Spleen (tissue), 11 donors: ENCODE results near the gene APOBEC3B. TPM values are rescaled to one million over a fixed set of nuclear protein-coding genes. Genes with fewer than 3 reads are reported as not detected.

Source experiments
- DNase-seq: peaks from one replicate; pipeline ENCODE4 v3.0.0-alpha.2; 2020
- H3K27ac ChIP-seq, 8 donors: fragments of 200-600 bp; sonication (generic) in 7 of 8; 1 replicate in 4 of 8; 2 replicates in 4 of 8; pipeline versions ENCODE4 v1.5.0 to v1.8.0; 2016 to 2021; ENCODE audit warnings: inconsistent platforms in 4 of 8, mild to moderate bottlenecking in 4 of 8, moderate library complexity in 1 of 8
- H3K27me3 ChIP-seq, 7 donors: fragments of 200-600 bp; sonication (generic) in 6 of 7; replicated peaks in 1 of 7; 1 replicate in 4 of 7; 2 replicates in 3 of 7; pipeline versions ENCODE4 v1.5.0 to v1.8.0; 2016 to 2021; ENCODE audit warnings: inconsistent platforms in 3 of 7, mild to moderate bottlenecking in 1 of 7
- H3K36me3 ChIP-seq, 6 donors: fragments of 200-600 bp; sonication (generic) in 5 of 6; 1 replicate in 4 of 6; 2 replicates in 2 of 6; pipeline versions ENCODE4 v1.5.0 to v1.8.0; 2016 to 2021; ENCODE audit warnings: inconsistent platforms in 2 of 6
- H3K4me1 ChIP-seq, 6 donors: fragments of 200-600 bp; sonication (generic) in 5 of 6; 1 replicate in 3 of 6; 2 replicates in 3 of 6; pipeline versions ENCODE4 v1.5.0 to v1.8.0; 2016 to 2021; ENCODE audit warnings: inconsistent platforms in 3 of 6
- H3K4me3 ChIP-seq, 8 donors: fragments of 200-600 bp; sonication (generic) in 7 of 8; 1 replicate in 4 of 8; 2 replicates in 4 of 8; pipeline versions ENCODE4 v1.5.0 to v1.8.0; 2016 to 2021; ENCODE audit warnings: inconsistent platforms in 4 of 8, mild to moderate bottlenecking in 4 of 8, moderate library complexity in 2 of 8
- H3K9me3 ChIP-seq, 8 donors: fragments of 200-600 bp; sonication (generic) in 7 of 8; 1 replicate in 4 of 8; 2 replicates in 4 of 8; pipeline versions ENCODE4 v1.5.0 to v1.8.0; 2016 to 2021; ENCODE audit warnings: inconsistent platforms in 4 of 8
- CTCF ChIP-seq, 11 experiments: fragments of 200-600 bp in 7 of 11; fragments of 450-650 bp in 4 of 11; sonication (generic) in 4 of 11; IDR thresholded peaks in 8 of 11; conservative IDR thresholded peaks in 3 of 11; 1 replicate in 7 of 11; 2 replicates in 4 of 11; pipeline versions ENCODE4 v1.4.0 to v1.8.0; 2016 to 2021; ENCODE audit warnings: antibody characterized with exemption in 11 of 11, inconsistent platforms in 4 of 11, mild to moderate bottlenecking in 1 of 11
- POLR2A ChIP-seq, 3 donors: fragments of 450-650 bp; IDR thresholded peaks; one replicate each; pipeline ENCODE4 v1.5.1; 2017; ENCODE audit warnings: antibody characterized with exemption in 3 of 3, mild to moderate bottlenecking in 1 of 3
- POLR2AphosphoS5 ChIP-seq, 3 donors: sonication (generic); formaldehyde crosslinking; IDR thresholded peaks; one replicate each; pipeline ENCODE4 v1.5.1; 2017; ENCODE audit warnings: antibody characterized with exemption in 3 of 3
- WGBS, 5 donors: extraction: QIAGEN DNeasy Blood & Tissue Kit in 3 of 5; methylation state at CpG; one replicate each; pipeline versions ENCODE4 v1.1.5 to v1.1.7; 2013 to 2018; 5-methylcytosine and 5-hydroxymethylcytosine counted together
- intact Hi-C: fragments of 100-400 bp; cut with DNase I; formaldehyde crosslinking; loops from one replicate; pipeline ENCODE4 v1.15.0; 2023; ENCODE audit warnings: low total_unique reads
- polyA plus RNA-seq, 3 donors: library from polyadenylated mRNA; stranded (reverse); fragments of 200-250 nt; gene quantifications; one replicate each; pipeline ENCODE4 v1.2.1, GENCODE V29; 2013
- total RNA-seq, 7 donors: library from RNA; depleted of rRNA in 3 of 7; stranded (reverse); fragments of >200 nt in 3 of 7; fragmentation: NEBNext Ultra II Directional in 4 of 7; extraction: Animal tissue kit (Norgen Biotek cat#: 25700) in 4 of 7; gene quantifications; one replicate each; pipeline versions ENCODE4 v1.1.0 to v1.2.1, GENCODE V29; 2016 to 2021
- donor health status: healthy with polysubstance abuse.
- donor health status: DM: no; HTN: no; CAD: no; lungs with moderate emphysema.
- donor health status: DM: no; HTN: no; CAD: no.
- donor health status: Bipolar disorder and iron deficiency.
- donor health status: healthy.
- donor health status: DM: no; HTN: no; CAD: no.
- donor health status: DM: yes; HTN: yes; CAD: no.

Gene APOBEC3B
- total and polyA plus RNA-seq, 10 donors, result 1.2 to 14.0 (median 4.3) TPM; not detected in 1

- TF ChIP-seq POLR2A (IDR thresholded peaks at IDR 0.05) (no peak), POLR2AphosphoS5 (IDR thresholded peaks at IDR 0.05) (no peak), CTCF (IDR thresholded peaks at IDR 0.05 in 8 of 11, conservative IDR thresholded peaks at IDR 0.05 in 3 of 11) (no peak)
- no peak for DNase-seq
- 89 to 95% (median 93%) methylated on average over 3 to 4 of the region's 4 CpGs for WGBS, 5 donors
Measured at GRCh38 chr22:38937036-38937435, 45.1 kb upstream of the APOBEC3B start.

GRCh38 chr22:38937541-38937940 lies 44.6 kb upstream of the APOBEC3B start:
- H3K9me3 ChIP-seq, result no peaks in the 10 kb centered on the region
- DNase-seq, result no peak
- no peak overlapping the region for H3K27ac ChIP-seq
- intact Hi-C loops, result no loop called here
- H3K4me3 ChIP-seq, result no peak overlapping the region
- no peak for TF ChIP-seq CTCF (IDR thresholded peaks at IDR 0.05 in 8 of 11, conservative IDR thresholded peaks at IDR 0.05 in 3 of 11)
- H3K27me3 ChIP-seq, result peaks cover 0 to 30% (median 0%) of the 10 kb centered on the region in 7 donors
- peaks cover 4 to 19% (median 19%) of the 10 kb centered on the region in 6 donors for H3K4me1 ChIP-seq
- WGBS, 5 donors, result 82 to 95% (median 90%) methylated on average over 12 of the region's 12 CpGs
- H3K36me3 ChIP-seq, result no peaks in the 10 kb centered on the region

More at GRCh38 chr22:38937036-38937435, 45.1 kb upstream of the APOBEC3B start:
- no peak overlapping the region for H3K4me3 ChIP-seq
- H3K27ac ChIP-seq, result no peak overlapping the region
- H3K36me3 ChIP-seq, result no peaks in the 10 kb centered on the region
- peaks cover 3 to 14% (median 14%) of the 10 kb centered on the region in 6 donors for H3K4me1 ChIP-seq
- intact Hi-C loops, result no loop called here
- no peaks in the 10 kb centered on the region for H3K9me3 ChIP-seq
- peaks cover 0 to 28% (median 0%) of the 10 kb centered on the region in 7 donors for H3K27me3 ChIP-seq

GRCh38 chr22:38938221-38938620 lies 43.9 kb upstream of the APOBEC3B start:
- 86 to 91% (median 89%) methylated on average over 11 of the region's 11 CpGs for WGBS, 5 donors
- DNase-seq, result no peak
- Histone ChIP-seq H3K4me3 (no peak overlapping the region), H3K27me3 (peaks cover 0 to 33% (median 0%) of the 10 kb centered on the region in 7 donors), H3K9me3 (no peaks in the 10 kb centered on the region), H3K4me1 (peaks cover 4 to 26% (median 25%) of the 10 kb centered on the region in 6 donors), H3K27ac (no peak overlapping the region), H3K36me3 (no peaks in the 10 kb centered on the region)
- TF ChIP-seq POLR2A (IDR thresholded peaks at IDR 0.05), result no peak
- no peak for TF ChIP-seq POLR2AphosphoS5 (IDR thresholded peaks at IDR 0.05)
- TF ChIP-seq CTCF (IDR thresholded peaks at IDR 0.05 in 8 of 11, conservative IDR thresholded peaks at IDR 0.05 in 3 of 11), result no peak
- intact Hi-C loops, result no loop called here

GRCh38 chr22:38938925-38939324 lies 43.2 kb upstream of the APOBEC3B start:
- no peak for DNase-seq
- H3K9me3 ChIP-seq, result no peaks in the 10 kb centered on the region
- intact Hi-C loops, result no loop called here
- WGBS, 5 donors, result 81 to 90% (median 87%) methylated on average over 7 of the region's 7 CpGs
- no peaks in the 10 kb centered on the region for H3K36me3 ChIP-seq
- no peak overlapping the region for H3K4me3 ChIP-seq
- H3K27me3 ChIP-seq, result peaks cover 0 to 30% (median 0%) of the 10 kb centered on the region in 7 donors
- H3K27ac ChIP-seq, result no peak overlapping the region
- H3K4me1 ChIP-seq, result peaks cover 4 to 33% (median 31%) of the 10 kb centered on the region in 6 donors
- no peak for TF ChIP-seq CTCF (IDR thresholded peaks at IDR 0.05 in 8 of 11, conservative IDR thresholded peaks at IDR 0.05 in 3 of 11)
- TF ChIP-seq POLR2A (IDR thresholded peaks at IDR 0.05), result no peak
- no peak for TF ChIP-seq POLR2AphosphoS5 (IDR thresholded peaks at IDR 0.05)
